Activated CD4-positive, alpha-beta memory T cell treated with anti-CD3 and anti-CD28 coated beads, Interleukin-2, amount 10 ng/mL, durations not matched to agents 7 days and 5 days (primary cell): ENCODE results near the gene ANO1. TPM values are rescaled to one million over a fixed set of nuclear protein-coding genes. Genes with fewer than 3 reads are reported as not detected.
"Not testable (repeated sequence)": the region's sequence is repeated elsewhere in the genome, so short reads cannot be mapped to it uniquely, and the experiment has no call there.

Experiments
- CTCF ChIA-PET: fragments of 350-600 bp; sonication (Branson Sonifier 250); formaldehyde crosslinking; loops from one replicate; lab custom pipeline; 2021; ENCODE audit warnings: antibody characterized with exemption, inconsistent platforms; lab: Charles Lee
- POLR2A ChIA-PET: fragments of 350-600 bp; sonication (Branson Sonifier 250); formaldehyde crosslinking; loops from one replicate; lab custom pipeline; 2021; ENCODE audit warnings: antibody characterized with exemption; lab: Charles Lee
- DNase-seq: peaks from one replicate; pipeline ENCODE4 v3.0.0-alpha.2; 2020
- H3K27ac Mint-ChIP-seq: one replicate; pipeline ENCODE4 v1.8.0; 2021; ENCODE audit warnings: mild to moderate bottlenecking, mixed read lengths
- H3K27me3 Mint-ChIP-seq: one replicate; pipeline ENCODE4 v1.8.0; 2021; ENCODE audit warnings: mixed read lengths
- H3K36me3 Mint-ChIP-seq: one replicate; pipeline ENCODE4 v1.8.0; 2021; ENCODE audit warnings: low read depth, mixed read lengths
- H3K4me1 Mint-ChIP-seq: one replicate; pipeline ENCODE4 v1.8.0; 2021; ENCODE audit warnings: mixed read lengths
- H3K4me3 Mint-ChIP-seq: one replicate; pipeline ENCODE4 v1.8.0; 2021; ENCODE audit warnings: mild to moderate bottlenecking, mixed read lengths
- H3K9me3 Mint-ChIP-seq: one replicate; pipeline ENCODE4 v1.8.0; 2021; ENCODE audit warnings: mixed read lengths
- total RNA-seq, 2 experiments: library from RNA; stranded (reverse); gene quantifications; one replicate each; pipeline ENCODE4 v1.2.3, GENCODE V29; 2021

The ANO1 gene
- total RNA-seq, 2 experiments from 2014 or later, result not detected

DNA sequence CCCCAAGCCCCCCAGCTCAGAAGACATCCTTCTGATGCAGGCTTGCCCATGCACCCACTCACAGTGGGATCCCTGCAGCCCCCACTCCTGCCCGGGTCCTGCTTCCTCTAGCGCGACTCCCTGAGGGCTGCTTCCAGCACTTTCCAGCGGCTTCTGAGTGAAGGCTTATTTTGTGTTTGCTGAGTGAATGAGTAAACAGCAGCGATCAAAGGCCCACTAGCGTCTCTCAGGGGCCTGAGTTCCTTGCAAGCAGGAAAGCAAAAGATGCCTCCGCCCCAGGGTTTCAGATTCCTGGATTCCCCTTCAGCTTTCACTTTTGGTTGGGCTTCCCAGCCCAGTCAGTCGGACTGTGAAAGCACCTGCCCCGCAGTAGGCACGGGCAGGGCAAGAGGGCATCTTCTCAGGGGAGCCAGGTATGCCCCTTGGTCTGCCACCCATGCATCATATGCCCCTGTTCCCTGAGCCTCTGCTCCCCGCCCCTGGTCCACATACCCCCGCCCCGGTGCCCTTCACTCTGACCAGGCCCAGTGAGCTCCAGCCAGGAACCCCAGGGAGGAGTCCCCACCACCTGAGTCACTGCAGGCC is 134.2 kb downstream of the ANO1 start:
- no peaks in the 10 kb centered on the region for H3K9me3 Mint-ChIP-seq
- no peak for DNase-seq
- H3K4me1 Mint-ChIP-seq, result peaks cover 15% of the 10 kb centered on the region
- peaks cover 24% of the 10 kb centered on the region for H3K36me3 Mint-ChIP-seq
- H3K27me3 Mint-ChIP-seq, result no peaks in the 10 kb centered on the region
- H3K27ac Mint-ChIP-seq, result no peak overlapping the region
- POLR2A ChIA-PET, result no interaction called here
- CTCF ChIA-PET, result no interaction called here
- no peak overlapping the region for H3K4me3 Mint-ChIP-seq

DNA sequence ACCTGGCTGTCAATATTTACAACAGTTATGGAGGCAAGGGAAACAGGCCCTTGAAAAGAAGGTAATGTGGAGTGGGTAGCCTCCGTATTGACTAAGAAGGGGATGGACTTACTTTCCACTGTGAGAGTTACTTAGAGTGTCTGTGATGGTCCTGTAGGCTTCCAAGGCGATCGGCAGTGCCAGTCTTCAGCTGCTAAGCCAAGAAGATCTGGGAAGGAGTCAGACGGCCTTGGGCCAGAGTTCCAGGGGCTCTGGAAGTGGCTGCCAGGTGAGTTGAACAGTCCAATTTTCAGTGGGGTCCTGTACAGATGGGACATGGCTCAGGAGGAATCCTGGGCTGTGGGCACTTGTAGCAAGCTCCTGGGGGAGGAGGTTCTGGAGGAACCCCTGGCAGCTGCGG is 139.3 kb downstream of the ANO1 start:
- H3K9me3 Mint-ChIP-seq, POLR2A ChIA-PET, DNase-seq, H3K27ac Mint-ChIP-seq, H3K4me3 Mint-ChIP-seq, H3K36me3 Mint-ChIP-seq, H3K4me1 Mint-ChIP-seq, CTCF ChIA-PET: not testable (repeated sequence)
- peaks cover 26% of the 10 kb centered on the region for H3K27me3 Mint-ChIP-seq

DNA sequence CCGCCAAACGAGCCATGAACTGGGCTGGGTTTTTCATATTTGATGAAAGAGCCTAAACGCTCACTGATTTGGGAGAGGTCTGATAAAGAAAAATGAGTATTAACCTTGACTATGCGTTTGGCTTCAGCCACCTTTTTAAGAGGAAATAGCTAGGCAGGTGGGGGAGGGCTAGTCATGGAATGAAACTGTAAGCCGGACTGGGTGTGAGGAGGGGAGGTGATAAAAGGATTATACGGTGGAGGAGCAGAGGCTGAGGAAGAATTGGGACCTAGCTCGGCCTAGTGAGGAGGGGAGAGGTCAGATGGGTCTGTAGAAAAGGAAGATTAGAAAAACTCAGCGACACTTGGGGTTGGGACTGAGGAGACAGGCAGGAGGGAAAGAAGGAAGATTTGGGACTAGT is 140.0 kb downstream of the ANO1 start:
- H3K27me3 Mint-ChIP-seq, result peaks cover 29% of the 10 kb centered on the region
- H3K36me3 Mint-ChIP-seq, POLR2A ChIA-PET, CTCF ChIA-PET, H3K4me3 Mint-ChIP-seq, H3K4me1 Mint-ChIP-seq, H3K9me3 Mint-ChIP-seq, H3K27ac Mint-ChIP-seq, DNase-seq: not testable (repeated sequence)

DNA sequence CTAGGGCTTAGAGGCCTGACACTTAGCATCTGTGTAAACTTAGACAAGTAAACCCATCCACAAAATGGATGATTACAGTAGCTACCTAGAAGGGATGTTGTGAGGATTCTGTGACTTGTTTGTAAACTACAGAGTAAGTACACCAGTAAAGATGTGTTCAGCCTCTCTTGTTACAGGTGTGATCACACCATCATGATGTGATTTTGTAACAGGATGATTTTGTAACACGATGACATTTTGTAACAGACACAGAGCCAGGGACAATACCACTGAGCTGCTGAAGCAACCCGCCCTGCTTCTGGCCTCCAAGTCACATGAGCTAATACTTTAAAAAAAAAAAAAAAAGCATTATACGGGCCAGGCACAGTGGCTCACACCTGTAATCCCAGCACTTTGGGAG is 142.0 kb downstream of the ANO1 start:
- H3K36me3 Mint-ChIP-seq, result no peaks in the 10 kb centered on the region
- peaks cover 46% of the 10 kb centered on the region for H3K27me3 Mint-ChIP-seq
- H3K27ac Mint-ChIP-seq, result no peak overlapping the region
- H3K4me3 Mint-ChIP-seq, result no peak overlapping the region
- ChIA-PET CTCF (no interaction called here), POLR2A (no interaction called here)
- no peaks in the 10 kb centered on the region for H3K9me3 Mint-ChIP-seq
- H3K4me1 Mint-ChIP-seq, result no peaks in the 10 kb centered on the region
- no peak for DNase-seq

DNA sequence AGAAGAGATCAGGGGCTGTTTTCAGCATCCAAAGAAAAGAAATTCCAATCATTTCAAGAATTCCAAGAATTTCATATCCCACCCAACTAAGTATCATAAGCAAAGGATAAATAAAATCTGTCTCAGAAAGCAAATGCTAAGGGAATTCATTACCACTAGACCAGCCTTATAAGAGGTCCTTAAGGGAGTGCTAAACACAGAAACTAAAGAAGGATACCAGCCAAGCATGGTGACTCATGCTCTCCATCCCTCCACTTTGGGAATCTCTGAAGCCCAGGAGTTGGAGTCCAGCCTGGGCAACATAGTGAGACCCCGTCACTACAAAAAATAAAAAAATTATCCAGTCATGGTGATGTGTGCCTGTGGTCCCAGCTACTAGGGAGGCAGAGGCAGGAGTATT is 142.8 kb downstream of the ANO1 start:
- DNase-seq, result no peak
- Mint-ChIP-seq H3K27ac (no peak overlapping the region), H3K27me3 (peaks cover 50% of the 10 kb centered on the region), H3K9me3 (no peaks in the 10 kb centered on the region), H3K4me3 (no peak overlapping the region), H3K36me3 (no peaks in the 10 kb centered on the region), H3K4me1 (no peaks in the 10 kb centered on the region)
- ChIA-PET CTCF (no interaction called here), POLR2A (no interaction called here)

GRCh38 chr11:70225681-70226177 is 147.6 kb downstream of the ANO1 start:
- Mint-ChIP-seq H3K27ac (no peak overlapping the region), H3K27me3 (peaks cover 32% of the 10 kb centered on the region), H3K9me3 (no peaks in the 10 kb centered on the region), H3K36me3 (no peaks in the 10 kb centered on the region), H3K4me3 (no peak overlapping the region), H3K4me1 (no peaks in the 10 kb centered on the region)
- POLR2A ChIA-PET, result no interaction called here
- DNase-seq, result no peak
- CTCF ChIA-PET, result no interaction called here

DNA sequence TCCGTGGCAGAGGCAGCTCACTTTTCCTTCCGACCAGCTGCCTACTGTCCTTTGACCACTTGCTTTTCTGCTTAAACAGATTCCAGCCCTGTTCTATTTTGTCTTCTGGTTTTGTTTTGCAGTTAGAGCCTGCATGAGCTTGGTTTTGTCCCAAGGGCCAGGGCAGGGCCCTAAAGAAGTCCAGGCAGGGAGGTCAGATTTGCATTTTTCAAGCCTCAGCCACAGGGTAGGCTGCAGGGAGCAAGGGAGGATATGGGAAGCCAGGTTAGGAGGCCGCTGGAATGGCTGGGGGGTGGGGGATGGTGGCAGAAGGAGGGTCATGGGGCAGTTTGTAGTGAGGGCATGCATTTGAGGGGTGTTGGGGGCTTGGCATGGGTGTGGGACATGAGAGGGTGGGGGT is 148.1 kb downstream of the ANO1 start:
- no peak overlapping the region for H3K27ac Mint-ChIP-seq
- CTCF ChIA-PET, result no interaction called here

DNA sequence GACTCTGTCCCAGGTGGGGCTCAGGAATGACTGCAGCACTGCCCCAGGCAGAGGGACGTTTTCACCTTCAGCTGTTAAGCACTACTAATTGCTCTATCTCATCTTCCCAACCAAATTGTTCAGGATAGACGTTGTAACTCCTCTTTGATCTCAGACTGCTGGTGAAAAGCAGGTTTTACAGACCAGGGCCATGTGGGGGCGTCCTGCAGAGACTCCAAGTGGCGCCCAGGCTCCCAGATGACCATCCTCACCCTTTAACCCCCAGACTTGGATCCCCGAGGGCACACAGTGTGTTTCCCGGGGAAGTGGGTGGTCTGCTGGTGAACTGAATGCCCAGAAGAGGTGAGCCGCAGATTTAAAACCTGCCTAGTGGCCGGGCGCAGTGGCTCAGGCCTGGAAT is 148.8 kb downstream of the ANO1 start:
- CTCF ChIA-PET, result no interaction called here
- H3K36me3 Mint-ChIP-seq, result no peaks in the 10 kb centered on the region

More for the DNA sequence above, 148.1 kb downstream of the ANO1 start:
- H3K4me1 Mint-ChIP-seq, result no peaks in the 10 kb centered on the region
- no peak overlapping the region for H3K4me3 Mint-ChIP-seq
- peaks cover 30% of the 10 kb centered on the region for H3K27me3 Mint-ChIP-seq
- no peaks in the 10 kb centered on the region for H3K9me3 Mint-ChIP-seq
- POLR2A ChIA-PET, result interaction anchor here (0.7 kb wide), 1 partner anchor 23 kb away, joined by 3 read pairs; the partner anchor contains the start of gene FADD
- no peak for DNase-seq
- H3K36me3 Mint-ChIP-seq, result no peaks in the 10 kb centered on the region

DNA sequence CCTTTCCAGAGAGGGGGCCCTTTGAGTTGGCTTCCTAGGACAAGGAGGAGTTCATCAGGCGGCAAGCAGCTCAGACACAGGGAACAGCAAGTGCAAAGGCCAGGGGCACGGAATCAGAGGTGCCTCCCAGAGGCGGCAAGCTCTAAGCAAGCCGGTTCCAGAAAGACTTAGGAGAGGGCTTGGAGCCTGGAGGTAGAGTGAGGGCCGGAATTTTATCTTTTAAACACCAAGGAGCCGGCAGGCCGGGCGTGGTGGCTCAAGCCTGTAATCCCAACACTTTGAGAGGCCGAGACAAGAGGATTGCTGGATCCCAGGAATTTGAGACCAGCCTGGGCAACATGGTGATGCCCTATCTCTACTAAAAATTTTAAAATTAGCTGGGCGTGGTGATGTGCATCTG is 151.6 kb downstream of the ANO1 start:
- Mint-ChIP-seq H3K27me3 (peaks cover 13% of the 10 kb centered on the region), H3K27ac (no peak overlapping the region), H3K9me3 (no peaks in the 10 kb centered on the region), H3K4me3 (no peak overlapping the region), H3K36me3 (no peaks in the 10 kb centered on the region), H3K4me1 (no peaks in the 10 kb centered on the region)
- no peak for DNase-seq
- ChIA-PET CTCF (no interaction called here), POLR2A (no interaction called here)

More for the DNA sequence above, 148.8 kb downstream of the ANO1 start:
- no peaks in the 10 kb centered on the region for H3K4me1 Mint-ChIP-seq
- peaks cover 30% of the 10 kb centered on the region for H3K27me3 Mint-ChIP-seq
- H3K9me3 Mint-ChIP-seq, result no peaks in the 10 kb centered on the region
- POLR2A ChIA-PET, result interaction anchor here (0.7 kb wide), 1 partner anchor 24 kb away, joined by 3 read pairs; the partner anchor contains the start of gene FADD
- no peak overlapping the region for H3K4me3 Mint-ChIP-seq
- no peak for DNase-seq
- no peak overlapping the region for H3K27ac Mint-ChIP-seq

GRCh38 chr11:70230151-70230839 is 152.2 kb downstream of the ANO1 start:
- DNase-seq, result no peak
- H3K4me1 Mint-ChIP-seq, result no peaks in the 10 kb centered on the region
- H3K9me3 Mint-ChIP-seq, result no peaks in the 10 kb centered on the region
- POLR2A ChIA-PET, result no interaction called here
- no peak overlapping the region for H3K4me3 Mint-ChIP-seq
- H3K27ac Mint-ChIP-seq, result no peak overlapping the region
- peaks cover 8% of the 10 kb centered on the region for H3K27me3 Mint-ChIP-seq
- H3K36me3 Mint-ChIP-seq, result no peaks in the 10 kb centered on the region
- CTCF ChIA-PET, result no interaction called here

GRCh38 chr11:70230840-70231710 is 153.0 kb downstream of the ANO1 start:
- no peaks in the 10 kb centered on the region for H3K9me3 Mint-ChIP-seq
- no peak for DNase-seq
- no peak overlapping the region for H3K4me3 Mint-ChIP-seq
- no peaks in the 10 kb centered on the region for H3K36me3 Mint-ChIP-seq
- no peak overlapping the region for H3K27ac Mint-ChIP-seq
- peaks cover 4% of the 10 kb centered on the region for H3K27me3 Mint-ChIP-seq
- ChIA-PET POLR2A (no interaction called here), CTCF (no interaction called here)
- H3K4me1 Mint-ChIP-seq, result no peaks in the 10 kb centered on the region

GRCh38 chr11:70233034-70233433 is 154.9 kb downstream of the ANO1 start:
- H3K27ac Mint-ChIP-seq, result no peak overlapping the region
- no peak for DNase-seq
- ChIA-PET CTCF (no interaction called here), POLR2A (no interaction called here)
- H3K9me3 Mint-ChIP-seq, result no peaks in the 10 kb centered on the region
- H3K36me3 Mint-ChIP-seq, result no peaks in the 10 kb centered on the region
- no peak overlapping the region for H3K4me3 Mint-ChIP-seq
- H3K4me1 Mint-ChIP-seq, result no peaks in the 10 kb centered on the region
- peaks cover 2% of the 10 kb centered on the region for H3K27me3 Mint-ChIP-seq

DNA sequence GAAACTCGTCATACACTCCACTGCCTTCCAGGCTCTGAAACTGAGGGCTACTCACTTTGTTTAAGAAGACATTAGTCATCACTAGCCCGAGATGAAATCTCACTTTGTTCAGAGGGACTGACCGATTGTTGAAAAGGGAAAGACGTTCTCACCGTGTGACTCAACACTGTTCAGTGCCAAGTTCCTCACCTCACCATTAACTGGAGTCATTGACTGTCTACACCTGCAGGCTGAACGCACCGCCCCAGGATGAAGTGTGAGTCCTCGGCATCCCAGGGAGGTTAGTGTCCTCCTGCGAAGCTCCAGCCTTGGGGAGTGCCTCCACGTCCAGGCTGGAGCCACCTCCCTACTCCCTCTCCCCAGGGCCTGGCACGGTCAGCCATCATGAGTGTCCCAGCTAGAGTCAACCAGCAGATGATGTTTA is 155.4 kb downstream of the ANO1 start:
- Mint-ChIP-seq H3K27me3 (peaks cover 2% of the 10 kb centered on the region), H3K4me1 (no peaks in the 10 kb centered on the region), H3K27ac (no peak overlapping the region), H3K9me3 (no peaks in the 10 kb centered on the region), H3K36me3 (no peaks in the 10 kb centered on the region), H3K4me3 (no peak overlapping the region)
- CTCF ChIA-PET, result no interaction called here
- no peak for DNase-seq
- POLR2A ChIA-PET, result interaction anchor here (0.9 kb wide), 1 partner anchor 27 kb away, joined by 3 read pairs; no protein-coding TSS in a partner anchor
